HTR-8/SVneo (cell line): ENCODE results near the gene MTHFSD.

Source experiments
- DNase-seq: peaks from one replicate; pipeline ENCODE4 v3.0.0; 2011; ENCODE audit warnings: low spot score, mixed read lengths; ENCODE audit not compliant: insufficient read length
- FAIRE-seq: peaks from 2 replicates; lab custom pipeline; 2011; peaks lifted over from hg19 to GRCh38; lab: Jason Lieb, UNC

MTHFSD gene

DNA sequence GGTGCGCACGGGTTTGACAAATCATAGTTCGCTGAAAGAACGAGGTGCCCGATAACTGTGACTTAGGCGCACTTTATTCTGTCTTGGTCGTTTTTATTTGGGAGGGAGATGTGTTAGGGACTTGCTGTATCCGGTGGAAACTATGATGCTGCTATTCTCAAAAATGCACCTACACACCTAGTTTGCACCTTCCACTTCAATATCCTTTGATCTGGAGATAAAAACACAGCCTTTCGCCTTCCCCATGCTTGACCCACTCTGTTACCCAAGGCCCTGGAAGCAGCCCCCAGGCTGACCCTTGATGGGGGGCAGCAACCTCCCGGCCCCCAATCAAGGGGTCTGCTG, 59.7 kb downstream of the MTHFSD start:
- FAIRE-seq: no peak
- DNase-seq: no peak

- DNase-seq (no peak), FAIRE-seq (no peak)
Measured at GRCh38 chr16:86494565-86495356, 60.3 kb downstream of the MTHFSD start.

DNA sequence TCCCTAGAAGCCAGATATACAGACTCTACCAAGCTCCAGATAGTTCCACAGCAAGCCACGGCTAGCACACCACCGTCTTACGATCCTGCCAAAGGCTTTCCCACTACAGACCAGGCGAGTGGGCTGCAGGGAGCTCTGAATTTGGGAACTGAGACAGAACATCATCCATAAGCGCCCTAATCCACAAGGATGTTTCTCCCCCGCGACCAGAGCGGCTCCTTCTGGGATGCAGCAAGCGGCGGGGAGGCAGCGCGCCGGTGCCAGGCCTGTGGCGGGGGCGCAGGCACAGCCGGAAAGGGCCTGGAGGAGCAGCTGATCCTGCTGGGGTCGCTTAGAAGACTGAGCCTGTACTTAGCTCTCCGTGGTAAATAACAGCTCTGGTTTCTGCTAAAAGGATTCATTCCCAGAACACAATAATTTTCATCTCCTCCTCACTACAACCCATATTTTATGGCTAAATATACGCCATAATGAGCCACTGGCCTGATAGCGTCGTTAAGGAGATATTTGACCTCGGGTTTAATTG, 60.9 kb downstream of the MTHFSD start:
- no peak for FAIRE-seq
- DNase-seq: no peak

DNA sequence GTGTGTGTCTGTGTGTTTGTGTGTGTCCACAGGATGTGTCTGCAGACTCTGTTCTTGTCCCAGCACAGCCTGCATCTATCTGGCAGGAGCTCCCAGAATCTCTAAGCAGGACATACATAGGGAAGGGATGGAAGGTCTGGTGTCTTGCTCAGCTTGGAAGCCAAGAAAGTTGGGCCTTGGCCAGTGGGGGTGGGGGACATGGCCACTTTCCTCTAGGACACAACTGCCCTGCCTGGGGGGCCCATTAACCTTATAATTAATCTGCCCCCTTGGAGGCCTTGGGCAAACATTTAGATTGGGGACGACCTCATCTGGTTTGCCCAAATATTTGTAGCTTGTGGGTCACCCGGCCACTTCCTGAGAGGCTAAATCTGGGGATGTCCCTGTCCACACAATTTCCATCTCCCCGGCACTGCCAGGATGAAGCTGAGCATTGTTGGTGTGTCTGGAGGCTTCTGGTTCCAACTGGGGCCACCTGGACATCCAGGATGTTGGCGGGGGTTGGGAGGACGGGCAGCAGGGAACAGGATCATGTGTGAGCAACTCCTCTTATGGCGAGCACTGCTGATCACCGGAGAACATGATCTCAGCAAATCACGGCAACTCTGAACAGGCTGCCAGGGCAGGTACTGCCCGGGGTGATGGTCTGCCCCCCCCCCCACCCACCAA, 61.9 kb downstream of the MTHFSD start:
- FAIRE-seq: no peak
- DNase-seq: no peak

GRCh38 chr16:86492267-86492960, 62.6 kb downstream of the MTHFSD start:
- no peak for FAIRE-seq
- DNase-seq: no peak

GRCh38 chr16:86491640-86492023, 63.4 kb downstream of the MTHFSD start:
- FAIRE-seq (no peak), DNase-seq (no peak)

- DNase-seq (no peak), FAIRE-seq (no peak)
Measured at GRCh38 chr16:86490859-86491639, 64.0 kb downstream of the MTHFSD start.

- DNase-seq (no peak), FAIRE-seq (no peak)
Measured at GRCh38 chr16:86485746-86486145, 69.3 kb downstream of the MTHFSD start.

GRCh38 chr16:86484240-86484639, 70.8 kb downstream of the MTHFSD start:
- no peak for FAIRE-seq
- DNase-seq: no peak

DNA sequence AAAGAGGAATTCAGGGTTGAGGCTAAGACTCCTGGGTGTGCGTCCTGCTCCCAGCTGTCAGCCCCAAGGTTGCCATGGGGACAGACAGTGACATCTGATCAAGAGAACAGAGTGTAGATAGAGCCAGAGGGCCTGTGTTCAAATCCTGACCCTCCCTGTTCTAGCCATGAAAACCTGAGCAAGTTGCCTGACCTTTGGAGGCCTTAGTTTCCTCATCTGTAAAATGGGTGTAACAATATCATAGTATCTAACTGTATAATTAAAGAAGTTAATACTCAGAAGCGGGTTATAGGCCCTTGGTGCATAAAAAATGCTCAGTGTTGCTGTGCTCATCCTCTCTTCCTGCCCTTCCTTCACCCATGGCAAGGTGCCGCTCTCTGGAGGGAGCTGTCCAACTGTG, 73.4 kb downstream of the MTHFSD start:
- FAIRE-seq (no peak), DNase-seq (no peak)

DNA sequence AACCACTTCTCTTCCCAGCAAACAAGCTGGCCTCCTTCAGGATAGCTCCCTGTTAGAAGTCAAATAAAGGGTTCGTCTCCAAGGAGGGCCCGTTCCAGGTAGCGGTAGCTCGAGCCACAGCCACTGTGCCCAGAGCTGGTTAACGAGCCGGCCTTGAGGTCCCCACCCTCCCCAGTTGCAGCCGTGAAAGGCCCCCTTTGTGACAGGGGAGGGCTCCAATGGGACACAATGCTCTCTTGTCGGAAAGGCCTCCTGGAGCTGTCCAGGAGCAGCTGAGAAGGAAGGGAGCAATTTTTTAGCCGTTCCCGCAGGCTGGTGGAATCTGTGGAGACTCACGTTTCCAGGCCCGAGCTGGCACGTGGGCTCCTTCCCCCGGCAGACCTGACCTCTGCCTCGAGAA, 74.6 kb downstream of the MTHFSD start:
- no peak for DNase-seq

More for the DNA sequence above, 74.6 kb downstream of the MTHFSD start:
- FAIRE-seq: no peak
